HCT116 (cell line): ENCODE results near the gene RTTN. TPM values are rescaled to one million over a fixed set of nuclear protein-coding genes. Genes with fewer than 3 reads are reported as not detected.

Experiments used
- ATAC-seq: fragments of 200-7000 bp; cut with Tn5 transposase; 2 replicates; pipeline ENCODE4 v1.9.1; 2020; ENCODE audit warnings: mild to moderate bottlenecking, moderate library complexity
- BruUV-seq: library from RNA; stranded (reverse); fragments of 400-500 nt; replicated peaks from 2 replicates; lab custom pipeline; 2021; lab: Mats Ljungman, UMichigan
- CTCF ChIA-PET: fragments of 300-600 bp; sonication (Branson Sonifier 250); formaldehyde crosslinking; loops from one replicate; lab custom pipeline; 2021; ENCODE audit warnings: antibody characterized with exemption; lab: Charles Lee
- POLR2A ChIA-PET: fragments of 300-600, 350-600 bp; sonication (Branson Sonifier 250); formaldehyde crosslinking; loops from one replicate; lab custom pipeline; 2021; ENCODE audit warnings: antibody characterized with exemption; lab: Charles Lee
- RAD21 ChIA-PET, 2 experiments: fragments of 300-600 bp; sonication (Branson Sonifier 250); formaldehyde crosslinking; loops; one replicate each; lab custom pipeline; 2023; ENCODE audit warnings: low total read pairs in 2 of 2; ENCODE audit not compliant: uncharacterized antibody in 2 of 2, unreplicated experiment in 2 of 2, low non-redundant PET in 1 of 2; lab: Charles Lee
- DNase-seq: peaks from one replicate; pipeline ENCODE4 v3.0.0-alpha.2; 2010; ENCODE audit warnings: low read depth, low spot score
- H2AFZ ChIP-seq: fragments of 200-600 bp; shearing (Covaris generic), sonication (generic); 2 replicates; pipeline ENCODE4 v1.6.1; 2017; ENCODE audit warnings: low read depth, mixed run types, mixed read lengths, antibody characterized with exemption, low read length; ENCODE audit not compliant: poor library complexity, severe bottlenecking
- H3K27ac ChIP-seq: 2 replicates; pipeline ENCODE4 v1.5.1; 2012; ENCODE audit warnings: low read depth, low read length
- H3K27me3 ChIP-seq: fragments of 200-600 bp; sonication (generic); 2 replicates; pipeline ENCODE4 v1.6.1; 2016; ENCODE audit warnings: mixed run types, low read length, mixed read lengths; ENCODE audit not compliant: insufficient read depth
- H3K36me3 ChIP-seq, 2 experiments: fragments of 200-500 bp in 1 of 2; fragments of 200-600 bp in 1 of 2; sonication (Bioruptor generic) in 1 of 2; sonication (generic) in 1 of 2; 2 replicates each; pipeline versions ENCODE4 v1.5.1 to v1.6.1; 2014 to 2016; ENCODE audit warnings: low read length in 2 of 2, inconsistent platforms in 1 of 2, mixed read lengths in 1 of 2, mixed run types in 1 of 2; ENCODE audit not compliant: insufficient read depth in 2 of 2, control insufficient read depth in 1 of 2
- H3K4me1 ChIP-seq, 2 experiments: fragments of 200-600 bp in 1 of 2; sonication (generic) in 1 of 2; 2 replicates each; pipeline versions ENCODE4 v1.5.1 to v1.6.1; 2012 to 2017; ENCODE audit warnings: low read length in 2 of 2, inconsistent platforms in 1 of 2, mild to moderate bottlenecking in 1 of 2, mixed read lengths in 1 of 2, mixed run types in 1 of 2, moderate library complexity in 1 of 2; ENCODE audit not compliant: insufficient read depth in 2 of 2, control insufficient read depth in 1 of 2
- H3K4me2 ChIP-seq: fragments of 200-600 bp; sonication (generic); 2 replicates; pipeline ENCODE4 v1.6.1; 2017; ENCODE audit warnings: mixed run types, low read length, mixed read lengths
- H3K4me3 ChIP-seq, 2 experiments: fragments of 200-600 bp in 1 of 2; sonication (generic) in 1 of 2; replicated peaks in 1 of 2; 2 replicates each; pipeline ENCODE4 v1.5.1; 2011 to 2016; ENCODE audit warnings: low read length in 2 of 2, control low read depth in 1 of 2, low read depth in 1 of 2, mild to moderate bottlenecking in 1 of 2, mixed read lengths in 1 of 2, mixed run types in 1 of 2
- H3K79me2 ChIP-seq: fragments of 200-600 bp; sonication (generic); 2 replicates; pipeline ENCODE4 v1.6.1; 2017; ENCODE audit warnings: mild to moderate bottlenecking, mixed run types, low read length, moderate library complexity, mixed read lengths; ENCODE audit not compliant: insufficient read depth
- H3K9ac ChIP-seq: fragments of 200-600 bp; sonication (generic); 2 replicates; pipeline ENCODE4 v1.6.1; 2016; ENCODE audit warnings: low read length, mixed read lengths
- H3K9me2 ChIP-seq: fragments of 200-600 bp; sonication (generic), shearing (Covaris generic); 2 replicates; pipeline ENCODE4 v1.6.1; 2017; ENCODE audit warnings: mixed run types, mild to moderate bottlenecking, moderate library complexity; ENCODE audit not compliant: insufficient read depth
- H3K9me3 ChIP-seq, 2 experiments: fragments of 200-500 bp in 1 of 2; fragments of 200-600 bp in 1 of 2; sonication (Bioruptor generic) in 1 of 2; sonication (generic) in 1 of 2; 2 replicates each; pipeline ENCODE4 v1.6.1; 2014 to 2017; ENCODE audit warnings: low read length in 2 of 2, mixed read lengths in 2 of 2, inconsistent platforms in 1 of 2, low read depth in 1 of 2, mild to moderate bottlenecking in 1 of 2, mixed run types in 1 of 2, moderate library complexity in 1 of 2; ENCODE audit not compliant: control insufficient read depth in 1 of 2, insufficient read depth in 1 of 2
- H4K20me1 ChIP-seq: fragments of 200-600 bp; sonication (generic), shearing (Covaris generic); 2 replicates; pipeline ENCODE4 v1.6.1; 2017; ENCODE audit warnings: mixed run types, mild to moderate bottlenecking, moderate library complexity; ENCODE audit not compliant: insufficient read depth
- CEBPB ChIP-seq: IDR thresholded peaks from 2 replicates; pipeline ENCODE4 v1.6.1; 2012; ENCODE audit warnings: low read depth
- ELF1 ChIP-seq: IDR thresholded peaks from 2 replicates; pipeline ENCODE4 v1.6.1; 2012; ENCODE audit warnings: low read depth, borderline replicate concordance
- EZH2 ChIP-seq: fragments of 200-600 bp; sonication (generic); IDR thresholded peaks from 2 replicates; pipeline ENCODE4 v1.6.1; 2017; ENCODE audit warnings: antibody characterized with exemption, mixed run types
- POLR2A ChIP-seq: IDR thresholded peaks from 2 replicates; pipeline ENCODE4 v1.7.0; 2011; ENCODE audit warnings: borderline replicate concordance; ENCODE audit not compliant: insufficient read depth, insufficient read length; ENCODE audit errors: extremely low read depth
- SP1 ChIP-seq: IDR thresholded peaks from 2 replicates; pipeline ENCODE4 v1.6.1; 2012; ENCODE audit warnings: low read depth
- intact Hi-C: fragments of 100-400 bp; cut with micrococcal nuclease; formaldehyde crosslinking; loops from 2 replicates; pipeline ENCODE4 v1.10.0; 2022
- total RNA-seq: library from RNA; stranded (reverse); gene quantifications from one replicate; pipeline ENCODE4 v1.2.1, GENCODE V29; 2021; ENCODE audit not compliant: unreplicated experiment
- TF ChIP-seq, protein P1 (sequence below), 3 experiments: fragments of 200-600 bp in 1 of 3; sonication (generic) in 1 of 3; IDR thresholded peaks in 2 of 3; conservative IDR thresholded peaks in 1 of 3; 2 replicates each; pipeline ENCODE4 v1.5.1; 2012 to 2017; ENCODE audit warnings: low read depth in 2 of 3, low read length in 2 of 3, antibody characterized with exemption in 1 of 3, borderline replicate concordance in 1 of 3, control low read depth in 1 of 3, mild to moderate bottlenecking in 1 of 3, mixed read lengths in 1 of 3, mixed run types in 1 of 3, moderate library complexity in 1 of 3; ENCODE audit not compliant: insufficient read depth in 1 of 3
- TF ChIP-seq, protein P2 (sequence below): IDR thresholded peaks from 2 replicates; pipeline ENCODE4 v1.6.1; 2012; ENCODE audit warnings: low read depth

RTTN gene
- total RNA-seq, 1 experiment from 2014 or later = 41.2 TPM

DNA sequence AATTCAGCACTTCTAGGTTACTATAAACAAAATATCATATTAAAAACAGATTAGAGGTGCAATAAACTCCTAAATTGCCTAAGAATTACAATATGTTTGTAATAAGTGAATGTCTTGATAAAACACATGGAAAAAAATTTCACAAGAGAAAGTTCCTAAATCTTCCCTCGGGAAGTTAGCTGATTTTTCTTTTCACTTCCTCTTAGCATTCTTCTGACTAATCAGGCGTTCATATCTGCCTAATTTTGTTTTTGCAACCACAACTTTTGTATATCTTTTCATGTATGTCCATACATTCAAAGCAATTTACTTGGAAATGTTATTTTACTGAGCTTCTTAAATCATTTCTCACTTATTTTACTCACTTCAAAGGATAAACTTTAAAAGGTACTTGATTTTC is 88.5 kb downstream of the RTTN start:
- Histone ChIP-seq H3K9ac (no peak overlapping the region), H3K4me2 (no peak overlapping the region), H3K27me3 (no peaks in the 10 kb centered on the region), H3K4me1 (no peaks in the 10 kb centered on the region), H3K4me3 (no peak overlapping the region), H3K9me2 (no peaks in the 10 kb centered on the region), H3K9me3 (no peaks in the 10 kb centered on the region), H3K36me3 (peaks cover 2 to 17% of the 10 kb centered on the region in 2 experiments; a peak in 3 of 4 replicates), H3K27ac (no peak overlapping the region), H2AFZ (no peak overlapping the region), H3K79me2 (peaks cover 34% of the 10 kb centered on the region), H4K20me1 (no peaks in the 10 kb centered on the region)
- DNase-seq (no peak), ATAC-seq (no peak)
- ChIA-PET RAD21 (no interaction called here), CTCF (no interaction called here), POLR2A (no interaction called here)
- intact Hi-C loops = no loop called here
- BruUV-seq = no TSS peak
- TF ChIP-seq ELF1 = no peak
- TF ChIP-seq CEBPB = no peak
- no peak for TF ChIP-seq SP1
- TF ChIP-seq, protein P1, sequence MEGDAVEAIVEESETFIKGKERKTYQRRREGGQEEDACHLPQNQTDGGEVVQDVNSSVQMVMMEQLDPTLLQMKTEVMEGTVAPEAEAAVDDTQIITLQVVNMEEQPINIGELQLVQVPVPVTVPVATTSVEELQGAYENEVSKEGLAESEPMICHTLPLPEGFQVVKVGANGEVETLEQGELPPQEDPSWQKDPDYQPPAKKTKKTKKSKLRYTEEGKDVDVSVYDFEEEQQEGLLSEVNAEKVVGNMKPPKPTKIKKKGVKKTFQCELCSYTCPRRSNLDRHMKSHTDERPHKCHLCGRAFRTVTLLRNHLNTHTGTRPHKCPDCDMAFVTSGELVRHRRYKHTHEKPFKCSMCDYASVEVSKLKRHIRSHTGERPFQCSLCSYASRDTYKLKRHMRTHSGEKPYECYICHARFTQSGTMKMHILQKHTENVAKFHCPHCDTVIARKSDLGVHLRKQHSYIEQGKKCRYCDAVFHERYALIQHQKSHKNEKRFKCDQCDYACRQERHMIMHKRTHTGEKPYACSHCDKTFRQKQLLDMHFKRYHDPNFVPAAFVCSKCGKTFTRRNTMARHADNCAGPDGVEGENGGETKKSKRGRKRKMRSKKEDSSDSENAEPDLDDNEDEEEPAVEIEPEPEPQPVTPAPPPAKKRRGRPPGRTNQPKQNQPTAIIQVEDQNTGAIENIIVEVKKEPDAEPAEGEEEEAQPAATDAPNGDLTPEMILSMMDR (IDR thresholded peaks at IDR 0.05 in 2 of 3, conservative IDR thresholded peaks at IDR 0.05 in 1 of 3; ENCODE audit: borderline replicate concordance in 1 of 3, insufficient read depth in 1 of 3, low read depth in 2 of 3, low read length in 2 of 3) = no peak

DNA sequence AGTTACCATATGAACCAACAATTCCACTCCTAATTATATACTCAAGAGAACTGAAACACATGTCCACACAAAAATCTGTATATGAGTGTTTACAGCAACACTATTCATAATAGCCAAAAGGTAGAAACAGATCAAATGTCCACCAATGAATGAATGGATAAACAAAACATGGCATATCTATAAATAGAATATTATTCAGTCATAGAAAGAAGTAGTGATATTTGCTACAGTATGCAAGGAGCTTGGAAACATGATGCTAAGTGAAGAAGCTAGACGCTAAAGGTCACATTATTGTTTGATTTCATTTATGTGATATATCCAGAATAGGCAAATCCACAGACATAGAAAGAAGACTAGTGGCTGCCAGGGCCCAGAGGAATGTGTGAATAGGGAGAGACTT is 92.0 kb downstream of the RTTN start:
- intact Hi-C loops = no loop called here
- H3K4me3 ChIP-seq = no peak overlapping the region
- ChIA-PET CTCF (no interaction called here), RAD21 (no interaction called here), POLR2A (no interaction called here)
- TF ChIP-seq POLR2A (no peak), ELF1 (no peak), EZH2 (no peak)
- TF ChIP-seq, protein P2, sequence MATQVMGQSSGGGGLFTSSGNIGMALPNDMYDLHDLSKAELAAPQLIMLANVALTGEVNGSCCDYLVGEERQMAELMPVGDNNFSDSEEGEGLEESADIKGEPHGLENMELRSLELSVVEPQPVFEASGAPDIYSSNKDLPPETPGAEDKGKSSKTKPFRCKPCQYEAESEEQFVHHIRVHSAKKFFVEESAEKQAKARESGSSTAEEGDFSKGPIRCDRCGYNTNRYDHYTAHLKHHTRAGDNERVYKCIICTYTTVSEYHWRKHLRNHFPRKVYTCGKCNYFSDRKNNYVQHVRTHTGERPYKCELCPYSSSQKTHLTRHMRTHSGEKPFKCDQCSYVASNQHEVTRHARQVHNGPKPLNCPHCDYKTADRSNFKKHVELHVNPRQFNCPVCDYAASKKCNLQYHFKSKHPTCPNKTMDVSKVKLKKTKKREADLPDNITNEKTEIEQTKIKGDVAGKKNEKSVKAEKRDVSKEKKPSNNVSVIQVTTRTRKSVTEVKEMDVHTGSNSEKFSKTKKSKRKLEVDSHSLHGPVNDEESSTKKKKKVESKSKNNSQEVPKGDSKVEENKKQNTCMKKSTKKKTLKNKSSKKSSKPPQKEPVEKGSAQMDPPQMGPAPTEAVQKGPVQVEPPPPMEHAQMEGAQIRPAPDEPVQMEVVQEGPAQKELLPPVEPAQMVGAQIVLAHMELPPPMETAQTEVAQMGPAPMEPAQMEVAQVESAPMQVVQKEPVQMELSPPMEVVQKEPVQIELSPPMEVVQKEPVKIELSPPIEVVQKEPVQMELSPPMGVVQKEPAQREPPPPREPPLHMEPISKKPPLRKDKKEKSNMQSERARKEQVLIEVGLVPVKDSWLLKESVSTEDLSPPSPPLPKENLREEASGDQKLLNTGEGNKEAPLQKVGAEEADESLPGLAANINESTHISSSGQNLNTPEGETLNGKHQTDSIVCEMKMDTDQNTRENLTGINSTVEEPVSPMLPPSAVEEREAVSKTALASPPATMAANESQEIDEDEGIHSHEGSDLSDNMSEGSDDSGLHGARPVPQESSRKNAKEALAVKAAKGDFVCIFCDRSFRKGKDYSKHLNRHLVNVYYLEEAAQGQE = no peak
- peaks cover 2 to 13% of the 10 kb centered on the region in 2 experiments for H3K36me3 ChIP-seq
- no peak overlapping the region for H2AFZ ChIP-seq
- ATAC-seq (no peak), DNase-seq (no peak)
- no peaks in the 10 kb centered on the region for H3K9me3 ChIP-seq
- H3K9ac ChIP-seq = no peak overlapping the region
- H3K27ac ChIP-seq = no peak overlapping the region
- no peaks in the 10 kb centered on the region for H3K9me2 ChIP-seq
- no peaks in the 10 kb centered on the region for H3K27me3 ChIP-seq
- peaks cover 34% of the 10 kb centered on the region for H3K79me2 ChIP-seq
- no TSS peak for BruUV-seq
- no peak overlapping the region for H3K4me2 ChIP-seq
- no peaks in the 10 kb centered on the region for H3K4me1 ChIP-seq
- 0 out of 2 replicates have a peak, but pooled peaks cover 3% of the 10 kb centered on the region for H4K20me1 ChIP-seq
